ENCODE measurements around the gene CDX2.

The CDX2 gene

DNA sequence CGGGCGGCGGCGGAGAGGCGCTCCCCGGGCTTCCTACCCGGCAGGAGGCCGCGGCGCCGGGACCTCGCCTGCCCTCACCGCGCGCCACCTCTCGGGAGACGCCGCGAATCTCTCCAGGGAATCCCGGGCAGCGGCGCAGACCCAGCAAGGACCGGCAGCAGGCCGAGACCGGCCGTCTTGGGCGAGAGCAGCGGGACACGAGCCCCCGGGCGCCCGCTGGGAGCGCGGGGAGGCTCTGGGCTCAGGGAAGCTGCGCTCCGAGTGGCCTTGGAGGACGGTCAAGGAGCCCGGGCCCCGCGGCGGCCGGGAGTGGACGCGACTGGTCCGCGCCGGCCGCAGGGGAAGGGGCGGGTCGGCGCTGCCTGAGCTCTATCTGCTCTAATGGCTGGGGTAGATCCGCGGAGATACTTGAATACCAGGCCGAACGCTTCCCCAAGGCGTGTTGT lies 14.7 kb downstream of the CDX2 start:
- no peak overlapping the region for H2BK5ac ChIP-seq (ENCODE audit: low read depth, low read length, poor library complexity, severe bottlenecking)
- no peaks in the 10 kb centered on the region for H3K9me3 ChIP-seq (ENCODE audit: control insufficient read depth, low read length)
- H4K91ac ChIP-seq (ENCODE audit: low read length): no peak overlapping the region
- WGBS: 1% methylated on average over 37 of the region's 56 CpGs
- H3K4ac ChIP-seq (ENCODE audit: low read depth in 1 of 2, low read length in 2 of 2): peak overlapping the region in 1 of 2 experiments; percentile 46
- no peak overlapping the region for H3K14ac ChIP-seq (ENCODE audit: low read length in 2 of 2)
- H3K27me3 ChIP-seq (ENCODE audit: control insufficient read depth in 1 of 2, insufficient read depth in 1 of 2, low read length in 2 of 2): peaks cover 40 to 81% of the 10 kb centered on the region in 2 experiments
- H3K4me3 ChIP-seq (ENCODE audit: insufficient read depth in 1 of 2, low read depth in 1 of 2, low read length in 2 of 2): peak overlapping the region; percentile 43 to 76
- peak overlapping the region; percentile 72 for H2AFZ ChIP-seq (ENCODE audit: low read depth, low read length)
- peak overlapping the region in 1 of 2 experiments; percentile 77 for H3K18ac ChIP-seq (ENCODE audit: low read depth in 1 of 2, low read length in 2 of 2)
- peak overlapping the region; percentile 96 for H4K8ac ChIP-seq (ENCODE audit: low read length)
- peak overlapping the region; percentile 15 for H2BK120ac ChIP-seq (ENCODE audit: low read depth, low read length)
- no peak overlapping the region for H2BK15ac ChIP-seq (ENCODE audit: low read depth, poor library complexity, severe bottlenecking)
- peak; percentile 60 for DNase-seq
- H3K79me1 ChIP-seq (replicated peaks; ENCODE audit: low read length, poor library complexity, severe bottlenecking): no peaks in the 10 kb centered on the region
- peak overlapping the region; percentile 95 for H3K4me2 ChIP-seq (ENCODE audit: low read length, poor library complexity, severe bottlenecking)
- H2BK12ac ChIP-seq (ENCODE audit: low read length in 2 of 2): no peak overlapping the region
- H3K4me1 ChIP-seq (ENCODE audit: control insufficient read depth, insufficient read depth, low read depth, low read length): peaks cover 13% of the 10 kb centered on the region
- H3K36me3 ChIP-seq (ENCODE audit: control insufficient read depth in 1 of 2, insufficient read depth in 2 of 2, low read depth in 1 of 2, low read length in 2 of 2): no peaks in the 10 kb centered on the region
- no peak overlapping the region for H3K23ac ChIP-seq (ENCODE audit: low read length in 2 of 2)
- no peak overlapping the region for H2AK5ac ChIP-seq (ENCODE audit: low read length, severe bottlenecking)
- H3K9ac ChIP-seq (ENCODE audit: low read length): peak overlapping the region; percentile 58
- H3K27ac ChIP-seq (ENCODE audit: low read length, poor library complexity, severe bottlenecking): no peak overlapping the region

DNA sequence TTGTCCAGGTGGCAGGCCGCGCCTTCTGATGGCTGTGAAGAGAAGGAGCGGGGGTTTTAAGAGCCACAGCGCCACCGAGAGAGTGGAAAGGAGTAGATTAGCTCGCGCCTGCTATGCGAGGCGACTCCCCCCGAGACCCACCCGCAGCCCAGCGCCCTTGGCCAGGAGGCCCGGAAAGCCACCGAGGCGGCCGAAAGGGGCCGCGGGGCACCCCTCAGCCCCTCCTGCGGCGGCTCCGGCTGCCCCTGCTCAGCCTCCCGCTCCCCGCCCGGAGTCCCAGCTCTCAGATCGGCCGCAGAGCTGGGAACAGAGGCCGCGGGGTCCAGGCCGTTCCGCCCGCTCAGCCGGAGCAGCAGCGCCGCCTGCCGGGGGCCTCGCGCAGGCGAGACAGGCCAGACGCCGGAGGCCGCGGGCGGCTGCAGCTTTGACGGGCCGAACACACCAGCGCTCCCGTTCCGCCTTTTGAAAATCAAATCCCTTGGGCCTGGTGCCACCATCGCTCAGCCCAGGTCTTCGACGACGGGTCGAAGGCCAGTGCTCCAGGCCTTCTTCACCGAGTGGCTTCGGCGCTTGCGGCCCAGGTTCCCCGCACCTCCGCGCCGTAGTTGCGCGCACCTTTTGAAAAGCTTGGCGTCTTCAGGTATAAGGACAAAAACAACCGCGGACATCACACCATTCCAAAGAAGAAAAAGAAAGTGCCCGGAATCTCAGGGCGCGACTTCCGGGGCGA lies 15.3 kb downstream of the CDX2 start:
- Histone ChIP-seq H3K4me3 (ENCODE audit: insufficient read depth in 1 of 2, low read depth in 1 of 2, low read length in 2 of 2) (peak overlapping the region; percentile 57 to 76), H3K9me3 (ENCODE audit: control insufficient read depth, low read length) (no peaks in the 10 kb centered on the region), H2BK5ac (ENCODE audit: low read depth, low read length, poor library complexity, severe bottlenecking) (no peak overlapping the region), H3K9ac (ENCODE audit: low read length) (peak overlapping the region; percentile 59), H3K36me3 (ENCODE audit: control insufficient read depth in 1 of 2, insufficient read depth in 2 of 2, low read depth in 1 of 2, low read length in 2 of 2) (no peaks in the 10 kb centered on the region), H3K4me2 (ENCODE audit: low read length, poor library complexity, severe bottlenecking) (peak overlapping the region; percentile 95), H2BK15ac (ENCODE audit: low read depth, poor library complexity, severe bottlenecking) (peak overlapping the region; percentile 48), H4K8ac (ENCODE audit: low read length) (peak overlapping the region; percentile 96), H3K27ac (ENCODE audit: low read length, poor library complexity, severe bottlenecking) (no peak overlapping the region), H3K4me1 (ENCODE audit: control insufficient read depth, insufficient read depth, low read depth, low read length) (peaks cover 13% of the 10 kb centered on the region), H3K18ac (ENCODE audit: low read depth in 1 of 2, low read length in 2 of 2) (peak overlapping the region; percentile 54 to 91), H3K79me1 (replicated peaks; ENCODE audit: low read length, poor library complexity, severe bottlenecking) (no peaks in the 10 kb centered on the region), H3K14ac (ENCODE audit: low read length in 2 of 2) (no peak overlapping the region), H3K4ac (ENCODE audit: low read depth in 1 of 2, low read length in 2 of 2) (peak overlapping the region in 1 of 2 experiments; percentile 47), H3K23ac (ENCODE audit: low read length in 2 of 2) (no peak overlapping the region), H2AFZ (ENCODE audit: low read depth, low read length) (peak overlapping the region; percentile 72), H4K91ac (ENCODE audit: low read length) (peak overlapping the region; percentile 3), H2AK5ac (ENCODE audit: low read length, severe bottlenecking) (no peak overlapping the region), H3K27me3 (ENCODE audit: control insufficient read depth in 1 of 2, insufficient read depth in 1 of 2, low read length in 2 of 2) (peaks cover 36 to 75% of the 10 kb centered on the region in 2 experiments), H2BK12ac (ENCODE audit: low read length in 2 of 2) (no peak overlapping the region), H2BK120ac (ENCODE audit: low read depth, low read length) (no peak overlapping the region)
- 1% methylated on average over 62 of the region's 71 CpGs for WGBS
- DNase-seq: peak; percentile 79

DNA sequence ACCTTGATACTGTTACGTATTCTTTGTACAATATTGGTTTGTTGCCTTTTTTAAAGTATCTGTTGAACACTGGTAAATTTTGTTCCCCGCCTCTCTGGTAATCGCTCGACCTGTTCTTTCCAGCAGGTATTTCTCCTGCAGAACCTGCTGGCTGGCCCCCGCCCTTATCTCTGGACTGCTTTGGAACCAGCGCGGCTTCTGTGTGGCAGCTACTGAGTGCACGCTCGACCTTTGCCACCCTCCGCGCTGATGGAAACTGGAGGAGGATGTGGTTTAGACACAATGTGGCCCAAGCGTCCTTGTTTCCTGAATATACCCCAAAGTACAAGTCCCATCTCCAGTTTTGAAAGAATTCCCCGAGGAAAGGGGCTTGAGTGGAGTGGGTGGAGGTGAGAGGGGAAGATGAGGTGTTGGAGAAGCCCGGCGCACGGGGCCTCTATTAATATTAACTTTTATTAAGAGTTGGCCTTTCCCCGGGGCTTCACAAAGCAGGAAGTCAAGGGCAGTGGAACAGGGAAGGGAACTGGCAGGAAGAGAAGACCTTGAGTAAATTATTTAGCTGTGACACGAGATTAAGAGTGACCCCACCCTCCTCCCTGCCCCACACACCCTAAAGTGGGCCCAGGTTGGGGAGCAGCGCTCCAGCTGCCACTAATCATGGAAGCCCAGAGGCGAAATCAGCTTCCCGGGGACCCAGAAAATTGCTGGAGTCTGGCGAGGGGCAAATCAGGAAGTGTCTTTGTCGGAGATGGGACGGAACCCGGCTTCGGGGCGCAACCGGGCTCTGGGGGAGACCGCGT lies 16.0 kb downstream of the CDX2 start:
- Histone ChIP-seq H3K79me1 (replicated peaks; ENCODE audit: low read length, poor library complexity, severe bottlenecking) (no peaks in the 10 kb centered on the region), H4K91ac (ENCODE audit: low read length) (no peak overlapping the region), H3K4me1 (ENCODE audit: control insufficient read depth, insufficient read depth, low read depth, low read length) (peaks cover 13% of the 10 kb centered on the region), H3K9me3 (ENCODE audit: control insufficient read depth, low read length) (no peaks in the 10 kb centered on the region), H2BK15ac (ENCODE audit: low read depth, poor library complexity, severe bottlenecking) (no peak overlapping the region), H3K4ac (ENCODE audit: low read depth in 1 of 2, low read length in 2 of 2) (no peak overlapping the region), H2AFZ (ENCODE audit: low read depth, low read length) (peak overlapping the region; percentile 72), H3K14ac (ENCODE audit: low read length in 2 of 2) (no peak overlapping the region), H3K4me3 (ENCODE audit: insufficient read depth in 1 of 2, low read depth in 1 of 2, low read length in 2 of 2) (peak overlapping the region in 1 of 2 experiments; percentile 76), H3K23ac (ENCODE audit: low read length in 2 of 2) (no peak overlapping the region), H3K18ac (ENCODE audit: low read depth in 1 of 2, low read length in 2 of 2) (no peak overlapping the region), H2AK5ac (ENCODE audit: low read length, severe bottlenecking) (no peak overlapping the region), H2BK5ac (ENCODE audit: low read depth, low read length, poor library complexity, severe bottlenecking) (no peak overlapping the region), H3K9ac (ENCODE audit: low read length) (peak overlapping the region; percentile 59), H3K4me2 (ENCODE audit: low read length, poor library complexity, severe bottlenecking) (peak overlapping the region; percentile 95), H3K27ac (ENCODE audit: low read length, poor library complexity, severe bottlenecking) (no peak overlapping the region), H3K36me3 (ENCODE audit: control insufficient read depth in 1 of 2, insufficient read depth in 2 of 2, low read depth in 1 of 2, low read length in 2 of 2) (no peaks in the 10 kb centered on the region), H2BK12ac (ENCODE audit: low read length in 2 of 2) (no peak overlapping the region), H3K27me3 (ENCODE audit: control insufficient read depth in 1 of 2, insufficient read depth in 1 of 2, low read length in 2 of 2) (peaks cover 35 to 68% of the 10 kb centered on the region in 2 experiments), H2BK120ac (ENCODE audit: low read depth, low read length) (no peak overlapping the region), H4K8ac (ENCODE audit: low read length) (peak overlapping the region; percentile 19)
- DNase-seq: no peak
- WGBS: 35% methylated on average over 24 of the region's 30 CpGs

DNA sequence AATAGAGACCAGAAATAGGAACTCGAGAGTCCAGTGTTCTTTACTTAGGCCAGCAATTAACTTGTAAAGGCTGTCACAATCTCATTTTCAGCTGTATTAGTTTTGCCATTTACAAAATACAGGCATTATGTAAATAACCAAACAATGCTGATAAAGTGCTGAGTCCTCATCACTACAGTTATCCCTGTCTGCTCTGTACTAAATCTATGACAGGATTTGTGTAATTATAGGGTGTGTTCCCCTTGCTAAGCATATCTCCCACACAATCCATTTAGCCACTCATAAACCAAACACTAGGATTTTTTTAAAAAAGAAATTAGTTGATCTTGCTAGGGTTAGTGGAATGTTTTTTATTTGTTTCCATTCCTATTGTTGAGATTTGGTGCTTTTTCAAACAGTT lies 26.1 kb downstream of the CDX2 start:
- Histone ChIP-seq H3K79me1 (replicated peaks; ENCODE audit: low read length, poor library complexity, severe bottlenecking) (no peaks in the 10 kb centered on the region), H3K9ac (ENCODE audit: low read length) (no peak overlapping the region), H4K91ac (ENCODE audit: low read length) (no peak overlapping the region), H4K8ac (ENCODE audit: low read length) (no peak overlapping the region), H3K4ac (ENCODE audit: low read depth in 1 of 2, low read length in 2 of 2) (no peak overlapping the region), H2BK120ac (ENCODE audit: low read depth, low read length) (no peak overlapping the region), H3K4me3 (ENCODE audit: insufficient read depth in 1 of 2, low read depth in 1 of 2, low read length in 2 of 2) (no peak overlapping the region), H3K18ac (ENCODE audit: low read depth in 1 of 2, low read length in 2 of 2) (no peak overlapping the region), H2BK5ac (ENCODE audit: low read depth, low read length, poor library complexity, severe bottlenecking) (no peak overlapping the region), H3K9me3 (ENCODE audit: control insufficient read depth, low read length) (peaks cover 9% of the 10 kb centered on the region), H3K14ac (ENCODE audit: low read length in 2 of 2) (no peak overlapping the region), H3K27me3 (ENCODE audit: control insufficient read depth in 1 of 2, insufficient read depth in 1 of 2, low read length in 2 of 2) (peaks cover 8 to 10% of the 10 kb centered on the region in 2 experiments), H2AFZ (ENCODE audit: low read depth, low read length) (no peak overlapping the region), H3K4me1 (ENCODE audit: control insufficient read depth, insufficient read depth, low read depth, low read length) (no peaks in the 10 kb centered on the region), H3K23ac (ENCODE audit: low read length in 2 of 2) (no peak overlapping the region), H2BK15ac (ENCODE audit: low read depth, poor library complexity, severe bottlenecking) (no peak overlapping the region), H3K4me2 (ENCODE audit: low read length, poor library complexity, severe bottlenecking) (no peak overlapping the region), H3K27ac (ENCODE audit: low read length, poor library complexity, severe bottlenecking) (no peak overlapping the region), H2BK12ac (ENCODE audit: low read length in 2 of 2) (no peak overlapping the region), H2AK5ac (ENCODE audit: low read length, severe bottlenecking) (no peak overlapping the region), H3K36me3 (ENCODE audit: control insufficient read depth in 1 of 2, insufficient read depth in 2 of 2, low read depth in 1 of 2, low read length in 2 of 2) (no peaks in the 10 kb centered on the region)
- no CpG with 5 or more reads among the region's 1 CpG for WGBS
- no peak for DNase-seq
